AG04449 (cell line): ENCODE results near the gene LIMK1.

Source experiments
- CTCF ChIA-PET: fragments of 350-600 bp; formaldehyde crosslinking; extraction: SDS; loops from one replicate; lab custom pipeline; 2021; ENCODE audit warnings: antibody characterized with exemption; lab: Yijun Ruan, JAX
- POLR2A ChIA-PET: fragments of 400-600, 350-600 bp; formaldehyde crosslinking; extraction: SDS; loops from one replicate; lab custom pipeline; 2020; ENCODE audit warnings: antibody characterized with exemption, inconsistent platforms; lab: Yijun Ruan, JAX
- DNase-seq: peaks from one replicate; pipeline ENCODE4 v3.0.0-alpha.2; 2010; ENCODE audit warnings: low read depth, low spot score
- H3K4me3 ChIP-seq: 2 replicates; pipeline ENCODE4 v1.5.1; 2011; ENCODE audit warnings: low read depth, mild to moderate bottlenecking, control low read depth, low read length
- TF ChIP-seq, protein P1 (sequence below): IDR thresholded peaks from one replicate; pipeline ENCODE4 v1.5.1; 2011; ENCODE audit warnings: mild to moderate bottlenecking, moderate library complexity, low read length, control low read depth, inconsistent platforms; ENCODE audit not compliant: insufficient read depth; ENCODE audit errors: missing control alignments

Gene LIMK1

DNA sequence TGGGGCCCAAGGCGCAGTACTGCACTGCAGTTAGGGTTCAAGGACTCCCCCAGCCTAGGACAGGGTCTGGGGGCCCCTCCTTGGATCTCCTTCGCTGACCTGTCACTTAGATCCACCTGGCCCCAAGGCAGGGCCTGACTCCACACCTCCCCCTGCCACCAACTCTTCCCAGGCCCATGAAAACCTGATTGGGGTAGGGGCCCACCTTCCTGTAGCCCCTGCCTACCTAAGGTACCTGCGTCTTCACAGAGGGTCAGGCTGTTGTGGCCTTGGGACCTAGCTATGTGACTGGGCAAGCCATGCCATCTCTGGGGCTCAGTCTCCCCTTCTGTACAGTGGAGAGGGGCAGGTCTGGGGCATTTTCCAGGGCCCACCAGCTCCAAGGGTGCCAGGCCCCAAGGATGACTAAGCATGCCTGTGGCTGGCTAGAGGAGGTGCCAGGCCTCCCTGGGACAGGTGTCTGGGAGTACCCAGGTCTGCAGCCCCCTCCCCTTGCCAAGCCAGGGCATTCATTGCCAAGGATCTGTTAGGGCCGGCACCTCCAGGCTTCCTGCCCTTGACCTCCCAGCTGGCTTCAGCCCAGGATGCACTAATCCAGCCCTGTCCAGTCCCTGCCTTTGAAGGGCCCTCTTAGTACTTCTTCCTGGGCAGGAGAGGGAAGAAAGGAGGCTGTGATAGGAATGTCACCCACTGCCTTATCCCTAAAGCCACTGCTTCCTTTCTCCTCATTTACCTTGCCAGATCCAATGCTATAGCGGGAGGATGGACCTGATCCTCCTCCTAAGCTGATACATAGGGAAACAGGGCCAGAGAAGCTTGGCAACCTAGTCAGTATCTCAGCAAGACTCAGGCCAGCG lies 1.3 kb downstream of the LIMK1 start:
- CTCF ChIA-PET: interaction anchor here (1.0 kb wide), 1 partner anchor 219 kb away, joined by 3 read pairs; no protein-coding TSS in a partner anchor

DNA sequence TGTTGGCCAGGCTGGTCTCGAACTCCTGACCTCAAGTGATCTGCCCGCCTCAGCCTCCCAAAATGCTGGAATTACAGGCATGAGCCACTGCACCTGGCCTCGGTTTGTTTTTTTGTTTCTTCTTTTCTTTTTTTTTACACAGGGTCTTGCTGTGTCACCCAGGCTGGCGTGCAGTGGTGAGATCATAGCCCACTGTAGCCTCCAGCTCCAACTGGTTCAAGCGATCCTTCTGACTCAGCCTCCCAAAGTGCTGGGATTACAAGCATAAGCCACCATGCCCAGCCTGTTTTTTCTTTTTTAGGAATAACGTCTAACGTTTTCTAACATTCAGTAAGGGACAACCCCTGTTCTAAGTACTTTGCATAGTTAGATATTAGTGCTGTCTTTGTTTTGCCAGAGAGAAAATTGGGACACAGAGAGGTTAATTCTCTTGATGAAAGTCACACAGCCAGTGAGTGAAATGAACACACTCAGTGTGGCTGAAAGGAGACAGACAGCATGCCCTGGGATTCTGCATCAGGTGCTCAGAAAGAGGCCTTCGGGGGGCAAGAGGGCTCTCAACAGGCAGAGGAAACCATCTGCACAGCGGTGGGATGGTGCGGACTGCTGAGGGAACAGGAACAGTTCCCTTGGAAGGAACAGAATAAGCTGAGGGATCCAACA lies 4.3 kb downstream of the LIMK1 start:
- no peak for DNase-seq
- CTCF ChIA-PET: interaction anchor here (0.7 kb wide), 1 partner anchor 15 kb away, joined by 3 read pairs; no protein-coding TSS in a partner anchor
- TF ChIP-seq, protein P1, sequence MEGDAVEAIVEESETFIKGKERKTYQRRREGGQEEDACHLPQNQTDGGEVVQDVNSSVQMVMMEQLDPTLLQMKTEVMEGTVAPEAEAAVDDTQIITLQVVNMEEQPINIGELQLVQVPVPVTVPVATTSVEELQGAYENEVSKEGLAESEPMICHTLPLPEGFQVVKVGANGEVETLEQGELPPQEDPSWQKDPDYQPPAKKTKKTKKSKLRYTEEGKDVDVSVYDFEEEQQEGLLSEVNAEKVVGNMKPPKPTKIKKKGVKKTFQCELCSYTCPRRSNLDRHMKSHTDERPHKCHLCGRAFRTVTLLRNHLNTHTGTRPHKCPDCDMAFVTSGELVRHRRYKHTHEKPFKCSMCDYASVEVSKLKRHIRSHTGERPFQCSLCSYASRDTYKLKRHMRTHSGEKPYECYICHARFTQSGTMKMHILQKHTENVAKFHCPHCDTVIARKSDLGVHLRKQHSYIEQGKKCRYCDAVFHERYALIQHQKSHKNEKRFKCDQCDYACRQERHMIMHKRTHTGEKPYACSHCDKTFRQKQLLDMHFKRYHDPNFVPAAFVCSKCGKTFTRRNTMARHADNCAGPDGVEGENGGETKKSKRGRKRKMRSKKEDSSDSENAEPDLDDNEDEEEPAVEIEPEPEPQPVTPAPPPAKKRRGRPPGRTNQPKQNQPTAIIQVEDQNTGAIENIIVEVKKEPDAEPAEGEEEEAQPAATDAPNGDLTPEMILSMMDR: no peak
- POLR2A ChIA-PET: no interaction called here
- H3K4me3 ChIP-seq: no peak overlapping the region

More for the DNA sequence above, 1.3 kb downstream of the LIMK1 start:
- no peak for DNase-seq
- TF ChIP-seq, protein P1: no peak
- peak overlapping the region; percentile 64 for H3K4me3 ChIP-seq
- POLR2A ChIA-PET: no interaction called here

DNA sequence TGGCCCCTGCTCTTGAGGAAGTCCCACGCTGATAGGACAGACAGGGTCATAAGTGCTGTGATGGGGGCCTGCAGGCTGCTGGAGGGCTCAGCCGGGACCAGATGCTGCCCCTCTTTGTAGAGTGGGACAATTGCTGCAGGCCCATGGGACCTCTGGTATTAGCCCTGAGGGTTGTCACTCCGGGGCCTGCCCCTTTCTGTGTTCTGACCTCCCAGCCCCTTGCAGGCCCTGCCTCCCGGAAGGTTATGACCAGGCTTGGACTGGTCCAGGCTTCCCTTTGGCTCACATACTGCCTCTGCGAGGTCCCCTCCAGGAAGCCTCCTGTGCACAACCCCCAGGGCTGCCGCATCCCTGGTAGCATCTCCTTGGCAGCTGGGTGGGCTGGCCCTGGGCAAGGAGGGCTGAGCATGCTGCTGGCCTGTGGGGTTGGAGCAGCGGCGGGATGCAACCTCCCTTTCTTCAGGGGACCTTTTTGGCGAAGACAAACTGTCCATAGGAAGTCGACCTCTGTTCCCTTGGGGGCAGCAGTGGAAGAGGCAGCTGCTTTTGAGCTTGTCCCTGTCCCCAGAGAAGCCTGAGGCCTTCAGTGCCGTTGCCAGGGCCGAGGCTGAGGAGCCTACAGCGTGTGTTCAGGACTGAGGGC lies 8.8 kb downstream of the LIMK1 start:
- CTCF ChIA-PET: no interaction called here

DNA sequence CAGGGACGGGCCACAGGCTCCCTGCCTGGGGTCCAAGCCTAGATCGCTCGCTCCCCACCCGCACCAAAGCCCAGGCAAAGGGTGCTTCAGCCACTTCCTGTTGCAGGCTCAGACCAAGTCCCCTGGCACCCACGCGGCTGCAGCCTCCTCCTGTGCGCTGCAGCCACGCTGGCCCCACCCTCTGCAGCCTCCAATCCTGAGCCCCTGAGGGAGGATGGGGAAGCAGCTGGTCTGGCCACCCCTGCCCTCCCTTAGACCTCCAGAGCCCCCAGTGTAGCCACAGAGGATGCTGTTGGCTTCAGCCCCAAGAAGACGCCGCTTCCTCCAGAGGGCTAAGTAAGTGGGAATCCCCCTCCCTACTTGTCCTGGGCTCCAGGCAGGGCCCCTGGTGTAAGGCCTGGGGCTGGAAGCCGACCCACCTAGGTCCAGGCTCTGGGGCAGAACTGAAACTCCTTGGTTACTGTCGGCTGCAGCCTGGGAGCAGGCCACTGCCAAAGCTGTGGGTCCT lies 9.4 kb downstream of the LIMK1 start:
- CTCF ChIA-PET: interaction anchor here (1.3 to 1.4 kb wide), 2 partner anchors 25 to 308 kb away, joined by 3 to 5 read pairs; no protein-coding TSS in a partner anchor

More for the DNA sequence above, 8.8 kb downstream of the LIMK1 start:
- H3K4me3 ChIP-seq: no peak overlapping the region
- TF ChIP-seq, protein P1: no peak
- POLR2A ChIA-PET: no interaction called here
- DNase-seq: no peak

DNA sequence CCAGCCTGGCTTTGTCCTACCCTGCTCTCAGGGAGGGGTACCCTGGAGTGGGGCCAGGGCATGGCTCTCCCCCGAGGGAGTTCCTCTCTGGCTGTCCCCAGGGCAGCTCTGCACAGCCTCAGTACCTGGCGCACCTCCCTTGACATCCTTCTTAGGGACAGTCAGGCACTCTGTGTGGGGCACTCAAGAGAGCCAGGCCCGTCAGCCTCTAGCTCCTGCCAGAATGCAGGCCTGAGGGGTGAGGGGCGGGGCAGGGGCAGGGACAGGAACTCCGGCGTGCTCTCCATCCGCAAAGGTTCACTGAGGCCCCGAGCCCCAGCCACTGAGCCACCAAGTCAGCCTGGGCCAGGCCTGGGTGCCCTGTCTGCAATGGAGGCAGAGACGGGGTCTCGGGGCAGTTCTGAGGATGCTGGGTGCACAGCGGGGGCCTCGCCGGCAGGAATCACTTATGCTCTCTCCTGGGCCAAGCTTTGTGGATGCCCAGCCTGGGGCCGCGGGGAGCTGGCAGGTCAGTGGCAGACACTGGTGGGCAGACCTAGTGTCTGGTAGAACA lies 10.1 kb downstream of the LIMK1 start:
- POLR2A ChIA-PET: interaction anchor here (1.0 to 1.4 kb wide), 2 partner anchors 10 to 81 kb away, joined by 4 to 9 read pairs; partner anchors contain the start of genes EIF4H and LIMK1
- TF ChIP-seq, protein P1: no peak
- DNase-seq: no peak
- CTCF ChIA-PET: interaction anchor here (1.3 to 1.4 kb wide), 3 partner anchors 11 to 308 kb away, joined by 3 to 5 read pairs (median 3); partner anchors contain the start of gene LIMK1
- H3K4me3 ChIP-seq: peak overlapping the region; percentile 47

More for the DNA sequence above, 9.4 kb downstream of the LIMK1 start:
- no peak for DNase-seq
- POLR2A ChIA-PET: interaction anchor here (1.0 to 1.4 kb wide), 2 partner anchors 9 to 82 kb away, joined by 4 to 9 read pairs; partner anchors contain the start of genes EIF4H and LIMK1
- H3K4me3 ChIP-seq: no peak overlapping the region
- TF ChIP-seq, protein P1: no peak
